ENCODE measurements around the gene HOXB9.

HOXB9 gene

DNA sequence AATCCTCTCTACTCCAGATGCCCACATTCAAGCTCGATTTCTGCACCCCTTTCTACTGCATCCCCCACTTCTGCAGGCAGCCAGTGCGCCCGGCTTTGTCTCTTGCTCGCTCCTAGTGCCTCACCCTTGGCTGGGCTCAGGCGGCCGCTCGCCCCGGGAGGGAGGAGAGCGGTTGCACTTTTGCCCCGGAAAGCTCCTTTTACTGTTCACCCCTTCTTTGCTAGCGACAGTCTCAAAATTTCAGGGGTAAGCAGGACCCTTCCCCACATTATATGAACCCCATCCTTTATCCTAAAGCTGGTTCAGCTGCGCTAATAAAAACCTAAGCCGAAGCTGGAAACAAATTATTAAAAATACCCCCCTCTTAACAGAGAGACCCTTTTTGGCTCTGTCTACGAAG lies 33.6 kb downstream of the HOXB9 start:
- peak overlapping the region; percentile 65; the same call in 1 of the 2 replicates for H3K4me3 ChIP-seq (ENCODE audit: low read length)
- no peak overlapping the region for H3K9ac ChIP-seq (ENCODE audit: low read length)

DNA sequence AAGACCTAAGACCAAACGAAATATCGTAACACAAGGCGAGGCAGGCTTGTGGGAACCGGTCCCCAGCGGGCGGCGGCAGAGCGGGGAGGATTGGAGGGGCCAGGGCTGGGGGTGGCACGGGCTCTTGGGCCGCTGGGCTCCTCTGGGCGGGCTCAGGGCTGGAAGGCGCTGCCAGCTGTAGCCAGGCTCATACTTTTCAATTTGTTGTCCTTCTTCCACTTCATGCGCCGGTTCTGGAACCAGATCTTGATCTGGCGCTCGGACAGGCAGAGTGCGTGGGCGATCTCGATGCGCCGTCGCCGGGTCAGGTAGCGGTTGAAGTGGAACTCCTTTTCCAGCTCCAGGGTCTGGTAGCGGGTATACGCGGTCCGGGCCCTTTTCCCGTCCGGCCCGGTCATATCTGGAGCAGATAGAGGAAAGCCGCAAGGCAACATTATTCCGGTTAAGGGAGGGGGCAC lies 34.1 kb downstream of the HOXB9 start:
- Histone ChIP-seq H3K4me3 (ENCODE audit: low read length) (no peak overlapping the region), H3K79me2 (ENCODE audit: low read length) (no peaks in the 10 kb centered on the region), H3K9me2 (replicated peaks; ENCODE audit: insufficient read depth, low read length) (no peaks in the 10 kb centered on the region), H3K27ac (ENCODE audit: low read length) (no peak overlapping the region), H3K27me3 (replicated peaks; ENCODE audit: insufficient read depth, low read length) (peaks cover 38% of the 10 kb centered on the region), H4K20me1 (ENCODE audit: insufficient read depth, low read length) (no peaks in the 10 kb centered on the region), H3K36me3 (replicated peaks; ENCODE audit: insufficient read depth, low read length) (no peaks in the 10 kb centered on the region), H2AFZ (ENCODE audit: low read length) (no peak overlapping the region), H3K4me1 (ENCODE audit: low read length) (peaks cover 5% of the 10 kb centered on the region), H3K9ac (ENCODE audit: low read length) (no peak overlapping the region), H3K4me2 (ENCODE audit: low read depth, low read length) (no peak overlapping the region), H3K9me3 (replicated peaks; ENCODE audit: insufficient read depth, low read length) (no peaks in the 10 kb centered on the region), H3F3A (ENCODE audit: insufficient read depth, low read length) (no peaks in the 10 kb centered on the region)
- TF ChIP-seq EZH2 (optimal IDR thresholded peaks at IDR 0.05; ENCODE audit: low read depth, low read length) (no peak), EZH2phosphoT487 (IDR thresholded peaks at IDR 0.05; ENCODE audit: low read length) (no peak)
- TF ChIP-seq, protein P1, sequence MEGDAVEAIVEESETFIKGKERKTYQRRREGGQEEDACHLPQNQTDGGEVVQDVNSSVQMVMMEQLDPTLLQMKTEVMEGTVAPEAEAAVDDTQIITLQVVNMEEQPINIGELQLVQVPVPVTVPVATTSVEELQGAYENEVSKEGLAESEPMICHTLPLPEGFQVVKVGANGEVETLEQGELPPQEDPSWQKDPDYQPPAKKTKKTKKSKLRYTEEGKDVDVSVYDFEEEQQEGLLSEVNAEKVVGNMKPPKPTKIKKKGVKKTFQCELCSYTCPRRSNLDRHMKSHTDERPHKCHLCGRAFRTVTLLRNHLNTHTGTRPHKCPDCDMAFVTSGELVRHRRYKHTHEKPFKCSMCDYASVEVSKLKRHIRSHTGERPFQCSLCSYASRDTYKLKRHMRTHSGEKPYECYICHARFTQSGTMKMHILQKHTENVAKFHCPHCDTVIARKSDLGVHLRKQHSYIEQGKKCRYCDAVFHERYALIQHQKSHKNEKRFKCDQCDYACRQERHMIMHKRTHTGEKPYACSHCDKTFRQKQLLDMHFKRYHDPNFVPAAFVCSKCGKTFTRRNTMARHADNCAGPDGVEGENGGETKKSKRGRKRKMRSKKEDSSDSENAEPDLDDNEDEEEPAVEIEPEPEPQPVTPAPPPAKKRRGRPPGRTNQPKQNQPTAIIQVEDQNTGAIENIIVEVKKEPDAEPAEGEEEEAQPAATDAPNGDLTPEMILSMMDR (IDR thresholded peaks at IDR 0.05; ENCODE audit: low read length), result no peak
- no peak for DNase-seq

More for the DNA sequence above, 33.6 kb downstream of the HOXB9 start:
- no peak for DNase-seq
- Histone ChIP-seq H3K79me2 (ENCODE audit: low read length) (no peaks in the 10 kb centered on the region), H3F3A (ENCODE audit: insufficient read depth, low read length) (no peaks in the 10 kb centered on the region), H3K9me3 (replicated peaks; ENCODE audit: insufficient read depth, low read length) (no peaks in the 10 kb centered on the region), H3K27ac (ENCODE audit: low read length) (no peak overlapping the region), H4K20me1 (ENCODE audit: insufficient read depth, low read length) (no peaks in the 10 kb centered on the region), H3K9me2 (replicated peaks; ENCODE audit: insufficient read depth, low read length) (no peaks in the 10 kb centered on the region), H2AFZ (ENCODE audit: low read length) (no peak overlapping the region; the same call in 1 of the 2 replicates), H3K36me3 (replicated peaks; ENCODE audit: insufficient read depth, low read length) (no peaks in the 10 kb centered on the region), H3K4me2 (ENCODE audit: low read depth, low read length) (peak overlapping the region; percentile 99), H3K4me1 (ENCODE audit: low read length) (peaks cover under 1% of the 10 kb centered on the region; the same call in 1 of the 2 replicates), H3K27me3 (replicated peaks; ENCODE audit: insufficient read depth, low read length) (peaks cover 43% of the 10 kb centered on the region)
- TF ChIP-seq, protein P1 (IDR thresholded peaks at IDR 0.05; ENCODE audit: low read length), result no peak
- TF ChIP-seq EZH2phosphoT487 (IDR thresholded peaks at IDR 0.05; ENCODE audit: low read length) (no peak), EZH2 (optimal IDR thresholded peaks at IDR 0.05; ENCODE audit: low read depth, low read length) (no peak)

DNA sequence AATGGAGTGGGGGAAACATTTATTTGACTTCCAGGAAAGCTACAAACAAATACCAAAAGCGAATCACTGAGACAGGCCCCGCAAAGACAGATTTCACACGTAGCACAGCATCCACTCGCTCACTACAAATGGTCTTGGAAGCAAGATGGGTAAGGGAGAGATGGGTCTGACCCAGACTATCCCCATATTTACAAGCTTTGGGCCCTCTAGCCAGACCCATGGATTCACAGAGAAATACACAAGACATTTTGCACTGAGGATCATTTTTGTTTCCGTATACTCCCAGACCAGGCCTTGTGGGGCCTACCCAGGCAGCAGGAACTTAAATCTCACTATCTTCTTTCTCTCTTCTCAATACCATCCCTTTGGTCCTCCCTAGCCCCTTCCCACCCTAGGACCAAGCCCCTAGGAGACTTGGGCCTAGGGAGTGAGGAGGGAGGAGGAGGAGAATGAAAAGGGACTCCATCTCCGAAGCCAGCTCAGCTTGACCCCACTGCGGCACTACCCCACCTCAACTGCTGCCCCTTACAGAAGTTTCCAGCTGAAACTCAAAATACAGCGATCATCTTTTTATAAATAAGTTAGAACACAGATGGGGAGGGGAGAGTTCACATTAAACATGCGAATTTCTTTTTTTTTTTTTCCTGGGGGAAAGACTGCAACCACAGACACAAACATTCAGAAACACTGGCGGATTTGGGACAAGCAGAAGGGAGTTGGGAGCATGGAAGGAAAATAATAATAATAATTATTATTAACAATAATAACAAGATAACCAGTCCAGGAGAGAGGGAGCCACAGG lies 34.7 kb downstream of the HOXB9 start:
- H3K36me3 ChIP-seq (replicated peaks; ENCODE audit: insufficient read depth, low read length), result no peaks in the 10 kb centered on the region
- no peak overlapping the region for H3K27ac ChIP-seq (ENCODE audit: low read length)
- H3K9ac ChIP-seq (ENCODE audit: low read length), result no peak overlapping the region
- no peaks in the 10 kb centered on the region for H4K20me1 ChIP-seq (ENCODE audit: insufficient read depth, low read length)
- H3K4me3 ChIP-seq (ENCODE audit: low read length), result no peak overlapping the region
- peaks cover 31% of the 10 kb centered on the region for H3K27me3 ChIP-seq (replicated peaks; ENCODE audit: insufficient read depth, low read length)
- no peaks in the 10 kb centered on the region for H3K79me2 ChIP-seq (ENCODE audit: low read length)
- H3F3A ChIP-seq (ENCODE audit: insufficient read depth, low read length), result no peaks in the 10 kb centered on the region
- no peak overlapping the region for H3K4me2 ChIP-seq (ENCODE audit: low read depth, low read length)
- DNase-seq, result no peak
- TF ChIP-seq EZH2 (optimal IDR thresholded peaks at IDR 0.05; ENCODE audit: low read depth, low read length), result no peak
- TF ChIP-seq, protein P1 (IDR thresholded peaks at IDR 0.05; ENCODE audit: low read length), result no peak
- TF ChIP-seq EZH2phosphoT487 (IDR thresholded peaks at IDR 0.05; ENCODE audit: low read length), result no peak
- H3K9me3 ChIP-seq (replicated peaks; ENCODE audit: insufficient read depth, low read length), result no peaks in the 10 kb centered on the region
- peaks cover 6% of the 10 kb centered on the region for H3K4me1 ChIP-seq (ENCODE audit: low read length)
- no peaks in the 10 kb centered on the region for H3K9me2 ChIP-seq (replicated peaks; ENCODE audit: insufficient read depth, low read length)
- no peak overlapping the region for H2AFZ ChIP-seq (ENCODE audit: low read length)

All from MM.1S (cell line).